Measurements from ENCODE around the gene PLD1. TPM values are rescaled to one million over a fixed set of nuclear protein-coding genes. Genes with fewer than 3 reads are reported as not detected.

The PLD1 gene
- total and polyA plus RNA-seq, 5 donors from 2014 or later, result 1.2 to 8.8 (median 3.6) TPM; not detected in 1

DNA sequence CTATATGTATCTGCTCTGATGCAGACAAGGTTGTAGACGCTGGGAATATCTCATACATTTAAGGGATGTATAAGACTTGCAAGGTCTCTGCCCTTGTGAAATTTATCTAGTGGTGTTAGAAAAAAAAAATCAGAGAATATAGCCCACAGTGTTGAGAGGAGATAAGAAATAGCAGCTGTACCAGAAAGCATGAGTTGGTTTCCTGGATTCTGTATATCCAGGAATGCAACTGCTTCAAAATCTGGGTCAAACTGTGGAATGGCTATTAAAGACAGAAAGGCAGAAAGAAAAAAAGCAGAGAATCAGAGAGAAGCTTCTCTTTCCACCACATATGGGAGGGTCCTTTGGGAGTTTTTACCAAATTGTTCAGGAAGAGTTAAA lies 31.3 kb upstream of the PLD1 start:
- no peak overlapping the region for H3K27ac ChIP-seq (ENCODE audit: insufficient read depth, low read length, poor library complexity, severe bottlenecking)
- H3K4me1 ChIP-seq (ENCODE audit: control insufficient read depth, insufficient read depth, low read length, poor library complexity, severe bottlenecking), result no peaks in the 10 kb centered on the region
- no peak overlapping the region for H3K27ac Mint-ChIP-seq
- ATAC-seq (ENCODE audit: low read depth in 2 of 2), result no peak
- no peaks in the 10 kb centered on the region for H3K36me3 ChIP-seq (ENCODE audit: control insufficient read depth, insufficient read depth, low read length)
- no peak for DNase-seq
- peaks cover 0 to 1% (median 0%) of the 10 kb centered on the region in 7 donors for H3K9me3 Mint-ChIP-seq
- H3K27me3 ChIP-seq (ENCODE audit: control insufficient read depth, insufficient read depth, low read length), result peaks cover 15% of the 10 kb centered on the region
- H3K9me3 ChIP-seq (ENCODE audit: control insufficient read depth in 2 of 2, low read length in 2 of 2), result no peaks in the 10 kb centered on the region
- H3K27me3 Mint-ChIP-seq, result peaks cover 28% of the 10 kb centered on the region
- H3K4me3 Mint-ChIP-seq, result no peak overlapping the region
- no peaks in the 10 kb centered on the region for H3K36me3 Mint-ChIP-seq
- H3K4me1 Mint-ChIP-seq, result peaks cover 3 to 8% (median 7%) of the 10 kb centered on the region in 4 donors
- no peak overlapping the region for H3K4me3 ChIP-seq (ENCODE audit: low read depth, low read length)

GRCh38 chr3:171840811-171841619 lies 30.7 kb upstream of the PLD1 start:
- peaks cover 17% of the 10 kb centered on the region for H3K27me3 ChIP-seq (ENCODE audit: control insufficient read depth, insufficient read depth, low read length)
- H3K27ac ChIP-seq (ENCODE audit: insufficient read depth, low read length, poor library complexity, severe bottlenecking), result no peak overlapping the region
- H3K4me3 ChIP-seq (ENCODE audit: low read depth, low read length), result no peak overlapping the region
- peaks cover 0 to 1% (median 0%) of the 10 kb centered on the region in 7 donors for H3K9me3 Mint-ChIP-seq
- H3K4me3 Mint-ChIP-seq, result no peak overlapping the region
- peaks cover 1 to 3% (median 3%) of the 10 kb centered on the region in 4 donors for H3K4me1 Mint-ChIP-seq
- no peaks in the 10 kb centered on the region for H3K36me3 Mint-ChIP-seq
- H3K27me3 Mint-ChIP-seq, result peaks cover 28% of the 10 kb centered on the region
- no peak overlapping the region for H3K27ac Mint-ChIP-seq
- H3K36me3 ChIP-seq (ENCODE audit: control insufficient read depth, insufficient read depth, low read length), result no peaks in the 10 kb centered on the region
- H3K9me3 ChIP-seq (ENCODE audit: control insufficient read depth in 2 of 2, low read length in 2 of 2), result no peaks in the 10 kb centered on the region
- DNase-seq (no peak), ATAC-seq (ENCODE audit: low read depth in 2 of 2) (no peak)
- no peaks in the 10 kb centered on the region for H3K4me1 ChIP-seq (ENCODE audit: control insufficient read depth, insufficient read depth, low read length, poor library complexity, severe bottlenecking)

DNA sequence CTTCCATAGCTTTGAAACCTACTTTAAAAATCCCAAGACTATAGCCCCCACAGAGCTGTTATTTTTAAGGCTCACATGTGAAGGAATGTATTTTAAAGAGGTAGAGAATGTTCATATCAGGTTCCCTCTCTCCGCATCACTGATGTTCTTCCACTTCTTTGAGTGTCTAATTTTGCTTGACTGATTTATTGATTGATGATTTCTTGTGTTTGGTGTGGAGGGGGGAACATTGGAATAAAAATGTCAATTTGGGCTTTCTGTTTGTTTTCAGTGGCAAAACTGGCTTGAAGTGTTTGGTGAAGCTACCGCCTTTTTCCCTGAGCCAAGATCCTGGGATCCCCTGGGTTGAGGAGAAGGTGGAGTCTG lies 30.1 kb upstream of the PLD1 start:
- peaks cover 17% of the 10 kb centered on the region for H3K27me3 ChIP-seq (ENCODE audit: control insufficient read depth, insufficient read depth, low read length)
- ATAC-seq (ENCODE audit: low read depth in 2 of 2), result no peak
- Mint-ChIP-seq H3K27me3 (peaks cover 28% of the 10 kb centered on the region), H3K4me1 (peaks cover 0 to 3% (median 0%) of the 10 kb centered on the region in 4 donors), H3K4me3 (no peak overlapping the region), H3K27ac (no peak overlapping the region), H3K9me3 (peaks cover 0 to 1% (median 0%) of the 10 kb centered on the region in 7 donors), H3K36me3 (no peaks in the 10 kb centered on the region)
- H3K4me1 ChIP-seq (ENCODE audit: control insufficient read depth, insufficient read depth, low read length, poor library complexity, severe bottlenecking), result no peaks in the 10 kb centered on the region
- no peak for DNase-seq
- no peaks in the 10 kb centered on the region for H3K9me3 ChIP-seq (ENCODE audit: control insufficient read depth in 2 of 2, low read length in 2 of 2)
- H3K36me3 ChIP-seq (ENCODE audit: control insufficient read depth, insufficient read depth, low read length), result no peaks in the 10 kb centered on the region
- H3K27ac ChIP-seq (ENCODE audit: insufficient read depth, low read length, poor library complexity, severe bottlenecking), result no peak overlapping the region
- no peak overlapping the region for H3K4me3 ChIP-seq (ENCODE audit: low read depth, low read length)

- peaks cover 0 to 3% (median 0%) of the 10 kb centered on the region in 4 donors for H3K4me1 Mint-ChIP-seq
- peaks cover 0 to 1% (median 0%) of the 10 kb centered on the region in 7 donors for H3K9me3 Mint-ChIP-seq
- no peak overlapping the region for H3K27ac Mint-ChIP-seq
- Histone ChIP-seq H3K4me3 (ENCODE audit: low read depth, low read length) (no peak overlapping the region), H3K27me3 (ENCODE audit: control insufficient read depth, insufficient read depth, low read length) (peaks cover 17% of the 10 kb centered on the region), H3K36me3 (ENCODE audit: control insufficient read depth, insufficient read depth, low read length) (no peaks in the 10 kb centered on the region), H3K27ac (ENCODE audit: insufficient read depth, low read length, poor library complexity, severe bottlenecking) (no peak overlapping the region), H3K9me3 (ENCODE audit: control insufficient read depth in 2 of 2, low read length in 2 of 2) (no peaks in the 10 kb centered on the region), H3K4me1 (ENCODE audit: control insufficient read depth, insufficient read depth, low read length, poor library complexity, severe bottlenecking) (no peaks in the 10 kb centered on the region)
- peaks cover 28% of the 10 kb centered on the region for H3K27me3 Mint-ChIP-seq
- no peak for ATAC-seq (ENCODE audit: low read depth in 2 of 2)
- no peak overlapping the region for H3K4me3 Mint-ChIP-seq
- no peak for DNase-seq
- no peaks in the 10 kb centered on the region for H3K36me3 Mint-ChIP-seq
Measured at GRCh38 chr3:171839270-171839669, 29.0 kb upstream of the PLD1 start.

GRCh38 chr3:171838218-171838720 lies 28.0 kb upstream of the PLD1 start:
- Mint-ChIP-seq H3K9me3 (peaks cover 0 to 1% (median 0%) of the 10 kb centered on the region in 7 donors), H3K4me3 (no peak overlapping the region), H3K36me3 (no peaks in the 10 kb centered on the region), H3K27me3 (peaks cover 28% of the 10 kb centered on the region), H3K4me1 (peaks cover 0 to 3% (median 0%) of the 10 kb centered on the region in 4 donors), H3K27ac (no peak overlapping the region)
- no peak overlapping the region for H3K27ac ChIP-seq (ENCODE audit: insufficient read depth, low read length, poor library complexity, severe bottlenecking)
- H3K4me3 ChIP-seq (ENCODE audit: low read depth, low read length), result no peak overlapping the region
- H3K36me3 ChIP-seq (ENCODE audit: control insufficient read depth, insufficient read depth, low read length), result no peaks in the 10 kb centered on the region
- H3K4me1 ChIP-seq (ENCODE audit: control insufficient read depth, insufficient read depth, low read length, poor library complexity, severe bottlenecking), result no peaks in the 10 kb centered on the region
- ATAC-seq (ENCODE audit: low read depth in 2 of 2), result no peak
- peaks cover 17% of the 10 kb centered on the region for H3K27me3 ChIP-seq (ENCODE audit: control insufficient read depth, insufficient read depth, low read length)
- no peaks in the 10 kb centered on the region for H3K9me3 ChIP-seq (ENCODE audit: control insufficient read depth in 2 of 2, low read length in 2 of 2)
- no peak for DNase-seq

- Mint-ChIP-seq H3K4me1 (peaks cover 0 to 3% (median 0%) of the 10 kb centered on the region in 4 donors), H3K27me3 (peaks cover 31% of the 10 kb centered on the region), H3K4me3 (no peak overlapping the region), H3K36me3 (no peaks in the 10 kb centered on the region), H3K27ac (no peak overlapping the region), H3K9me3 (peaks cover 0 to 1% (median 0%) of the 10 kb centered on the region in 7 donors)
- H3K9me3 ChIP-seq (ENCODE audit: control insufficient read depth in 2 of 2, low read length in 2 of 2), result no peaks in the 10 kb centered on the region
- H3K36me3 ChIP-seq (ENCODE audit: control insufficient read depth, insufficient read depth, low read length), result no peaks in the 10 kb centered on the region
- DNase-seq (no peak), ATAC-seq (ENCODE audit: low read depth in 2 of 2) (no peak)
- no peak overlapping the region for H3K4me3 ChIP-seq (ENCODE audit: low read depth, low read length)
- H3K27me3 ChIP-seq (ENCODE audit: control insufficient read depth, insufficient read depth, low read length), result peaks cover 17% of the 10 kb centered on the region
- no peaks in the 10 kb centered on the region for H3K4me1 ChIP-seq (ENCODE audit: control insufficient read depth, insufficient read depth, low read length, poor library complexity, severe bottlenecking)
- H3K27ac ChIP-seq (ENCODE audit: insufficient read depth, low read length, poor library complexity, severe bottlenecking), result no peak overlapping the region
Measured at GRCh38 chr3:171837698-171838097, 27.4 kb upstream of the PLD1 start.

DNA sequence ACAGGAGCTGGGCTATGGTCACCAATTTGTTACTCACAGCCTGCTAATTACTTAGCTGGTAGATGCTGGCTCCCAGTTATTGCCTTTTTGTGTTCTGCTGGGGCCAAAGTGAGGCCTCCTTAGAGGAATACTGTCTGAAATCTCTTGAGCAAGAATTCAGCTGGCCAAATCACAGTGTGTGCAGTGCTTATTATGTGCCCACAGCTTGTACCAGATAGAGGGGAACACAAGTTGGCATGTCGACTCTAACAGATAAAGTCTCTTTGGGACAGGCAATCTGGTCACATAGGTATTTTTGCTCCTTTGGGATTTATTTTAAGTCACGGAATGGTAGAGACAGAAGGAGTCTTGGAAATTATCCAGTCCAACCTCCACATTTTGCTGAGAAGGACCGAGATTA lies 26.6 kb upstream of the PLD1 start:
- Mint-ChIP-seq H3K36me3 (no peaks in the 10 kb centered on the region), H3K4me3 (no peak overlapping the region), H3K27me3 (peaks cover 35% of the 10 kb centered on the region), H3K4me1 (peaks cover 0 to 3% (median 0%) of the 10 kb centered on the region in 4 donors), H3K27ac (no peak overlapping the region), H3K9me3 (peaks cover 0 to 1% (median 0%) of the 10 kb centered on the region in 7 donors)
- DNase-seq, result no peak
- no peak overlapping the region for H3K27ac ChIP-seq (ENCODE audit: insufficient read depth, low read length, poor library complexity, severe bottlenecking)
- no peaks in the 10 kb centered on the region for H3K9me3 ChIP-seq (ENCODE audit: control insufficient read depth in 2 of 2, low read length in 2 of 2)
- peaks cover 20% of the 10 kb centered on the region for H3K27me3 ChIP-seq (ENCODE audit: control insufficient read depth, insufficient read depth, low read length)
- ATAC-seq (ENCODE audit: low read depth in 2 of 2), result no peak
- no peak overlapping the region for H3K4me3 ChIP-seq (ENCODE audit: low read depth, low read length)
- H3K36me3 ChIP-seq (ENCODE audit: control insufficient read depth, insufficient read depth, low read length), result no peaks in the 10 kb centered on the region
- H3K4me1 ChIP-seq (ENCODE audit: control insufficient read depth, insufficient read depth, low read length, poor library complexity, severe bottlenecking), result no peaks in the 10 kb centered on the region

GRCh38 chr3:171835613-171836012 lies 25.3 kb upstream of the PLD1 start:
- Mint-ChIP-seq H3K9me3 (peaks cover 0 to 1% (median 0%) of the 10 kb centered on the region in 7 donors), H3K27me3 (peaks cover 35% of the 10 kb centered on the region), H3K27ac (no peak overlapping the region), H3K36me3 (no peaks in the 10 kb centered on the region), H3K4me3 (no peak overlapping the region), H3K4me1 (no peaks in the 10 kb centered on the region)
- DNase-seq (no peak), ATAC-seq (ENCODE audit: low read depth in 2 of 2) (no peak)
- Histone ChIP-seq H3K4me1 (ENCODE audit: control insufficient read depth, insufficient read depth, low read length, poor library complexity, severe bottlenecking) (no peaks in the 10 kb centered on the region), H3K9me3 (ENCODE audit: control insufficient read depth in 2 of 2, low read length in 2 of 2) (no peaks in the 10 kb centered on the region), H3K36me3 (ENCODE audit: control insufficient read depth, insufficient read depth, low read length) (no peaks in the 10 kb centered on the region), H3K27ac (ENCODE audit: insufficient read depth, low read length, poor library complexity, severe bottlenecking) (no peak overlapping the region), H3K27me3 (ENCODE audit: control insufficient read depth, insufficient read depth, low read length) (peaks cover 15% of the 10 kb centered on the region), H3K4me3 (ENCODE audit: low read depth, low read length) (no peak overlapping the region)
